ENCODE results near the gene MUC5B. TPM values are rescaled to one million over a fixed set of nuclear protein-coding genes. Genes with fewer than 3 reads are reported as not detected.

Gene MUC5B
- total RNA-seq, 1 experiment from 2014 or later = not detected

DNA sequence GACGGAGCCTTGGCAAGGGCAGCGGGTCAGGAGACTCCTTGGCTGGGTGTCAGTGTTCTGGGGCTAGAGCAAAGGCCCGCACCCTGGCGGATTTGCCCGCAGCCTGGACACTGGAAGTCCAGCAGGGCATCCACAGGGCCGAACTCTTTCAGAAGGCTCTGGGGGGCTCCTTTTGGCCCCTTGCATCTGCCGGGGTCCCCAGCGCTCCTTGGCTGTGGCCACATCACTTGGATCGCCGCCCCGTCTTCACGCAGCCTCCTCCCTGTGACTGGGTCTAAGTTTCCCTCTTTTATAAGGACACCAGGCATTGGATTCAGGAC, 45.1 kb upstream of the MUC5B start:
- H3K9me3 ChIP-seq (ENCODE audit: low read depth, low read length, poor library complexity, severe bottlenecking) = no peaks in the 10 kb centered on the region
- no peak overlapping the region for H3K27ac ChIP-seq (ENCODE audit: low read depth, low read length, poor library complexity, severe bottlenecking)
- H3K4me1 ChIP-seq (ENCODE audit: insufficient read depth, low read length, poor library complexity, severe bottlenecking) = no peaks in the 10 kb centered on the region
- H3K4me3 ChIP-seq (ENCODE audit: low read depth, low read length, poor library complexity, severe bottlenecking) = no peak overlapping the region
- intact Hi-C loops (cut with micrococcal nuclease; ENCODE audit: unreplicated experiment) = no loop called here
- no TSS peak for BruUV-seq (replicated peaks)
- POLR2A ChIA-PET (ENCODE audit: low non-redundant PET) = no interaction called here
- TF ChIP-seq EZH2 (IDR thresholded peaks at IDR 0.05; ENCODE audit: borderline replicate concordance, low read depth, low read length, poor library complexity, severe bottlenecking) = no peak
- TF ChIP-seq, protein P1, sequence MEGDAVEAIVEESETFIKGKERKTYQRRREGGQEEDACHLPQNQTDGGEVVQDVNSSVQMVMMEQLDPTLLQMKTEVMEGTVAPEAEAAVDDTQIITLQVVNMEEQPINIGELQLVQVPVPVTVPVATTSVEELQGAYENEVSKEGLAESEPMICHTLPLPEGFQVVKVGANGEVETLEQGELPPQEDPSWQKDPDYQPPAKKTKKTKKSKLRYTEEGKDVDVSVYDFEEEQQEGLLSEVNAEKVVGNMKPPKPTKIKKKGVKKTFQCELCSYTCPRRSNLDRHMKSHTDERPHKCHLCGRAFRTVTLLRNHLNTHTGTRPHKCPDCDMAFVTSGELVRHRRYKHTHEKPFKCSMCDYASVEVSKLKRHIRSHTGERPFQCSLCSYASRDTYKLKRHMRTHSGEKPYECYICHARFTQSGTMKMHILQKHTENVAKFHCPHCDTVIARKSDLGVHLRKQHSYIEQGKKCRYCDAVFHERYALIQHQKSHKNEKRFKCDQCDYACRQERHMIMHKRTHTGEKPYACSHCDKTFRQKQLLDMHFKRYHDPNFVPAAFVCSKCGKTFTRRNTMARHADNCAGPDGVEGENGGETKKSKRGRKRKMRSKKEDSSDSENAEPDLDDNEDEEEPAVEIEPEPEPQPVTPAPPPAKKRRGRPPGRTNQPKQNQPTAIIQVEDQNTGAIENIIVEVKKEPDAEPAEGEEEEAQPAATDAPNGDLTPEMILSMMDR (conservative IDR thresholded peaks at IDR 0.05; ENCODE audit: low read depth, low read length) = no peak
- CTCF ChIA-PET = no interaction called here
- H3K36me3 ChIP-seq (ENCODE audit: insufficient read depth, low read length, poor library complexity, severe bottlenecking) = no peaks in the 10 kb centered on the region
- H3K27me3 ChIP-seq (replicated peaks; ENCODE audit: insufficient read depth, low read depth, low read length, poor library complexity) = no peaks in the 10 kb centered on the region
- DNase-seq (ENCODE audit: low spot score) = no peak

DNA sequence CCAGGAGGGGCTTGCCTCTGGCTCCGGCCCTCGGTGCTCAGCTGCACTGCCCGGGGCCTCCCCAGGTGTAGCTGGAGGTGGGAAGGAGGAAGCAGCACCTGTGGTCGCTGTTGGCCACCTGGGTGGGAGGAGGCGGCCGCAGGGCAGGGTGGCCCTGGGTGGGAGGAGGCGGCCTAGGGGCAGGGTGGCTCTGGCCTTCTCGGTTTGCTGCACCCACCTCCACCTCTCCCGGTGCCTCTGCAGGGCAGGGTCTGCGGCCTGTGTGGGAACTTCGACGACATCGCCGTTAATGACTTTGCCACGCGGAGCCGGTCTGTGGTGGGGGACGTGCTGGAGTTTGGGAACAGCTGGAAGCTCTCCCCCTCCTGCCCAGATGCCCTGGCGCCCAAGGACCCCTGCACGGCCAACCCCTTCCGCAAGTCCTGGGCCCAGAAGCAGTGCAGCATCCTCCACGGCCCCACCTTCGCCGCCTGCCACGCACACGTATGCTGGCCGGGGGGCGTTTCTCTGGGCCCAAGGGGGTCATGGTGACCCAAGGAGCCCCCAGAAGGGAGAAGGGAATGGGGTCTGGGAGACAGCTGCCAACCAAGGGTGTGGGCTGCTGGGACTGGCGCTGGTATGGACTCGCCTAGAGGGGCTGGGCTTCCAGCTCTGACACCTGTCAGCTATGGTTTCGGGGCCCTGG, 44.5 kb upstream of the MUC5B start:
- CTCF ChIA-PET = no interaction called here
- TF ChIP-seq, protein P1 (conservative IDR thresholded peaks at IDR 0.05; ENCODE audit: low read depth, low read length) = no peak
- no peak for TF ChIP-seq EZH2 (IDR thresholded peaks at IDR 0.05; ENCODE audit: borderline replicate concordance, low read depth, low read length, poor library complexity, severe bottlenecking)

DNA sequence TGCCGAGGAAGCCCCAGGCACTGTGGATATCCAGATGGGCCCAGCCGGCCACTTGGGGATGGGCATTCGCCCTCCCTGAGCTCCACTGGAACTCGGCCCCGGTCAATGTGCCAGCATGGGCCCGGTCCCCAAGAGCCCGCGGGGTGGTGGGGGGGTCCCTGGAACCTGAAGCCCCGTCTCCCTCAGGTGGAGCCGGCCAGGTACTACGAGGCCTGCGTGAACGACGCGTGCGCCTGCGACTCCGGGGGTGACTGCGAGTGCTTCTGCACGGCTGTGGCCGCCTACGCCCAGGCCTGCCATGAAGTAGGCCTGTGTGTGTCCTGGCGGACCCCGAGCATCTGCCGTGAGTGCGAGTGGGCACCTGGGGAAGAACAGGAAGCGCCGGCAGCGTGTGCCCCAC, 44.0 kb upstream of the MUC5B start:
- no peaks in the 10 kb centered on the region for H3K4me1 ChIP-seq (ENCODE audit: insufficient read depth, low read length, poor library complexity, severe bottlenecking)
- H3K36me3 ChIP-seq (ENCODE audit: insufficient read depth, low read length, poor library complexity, severe bottlenecking) = no peaks in the 10 kb centered on the region
- no peak overlapping the region for H3K4me3 ChIP-seq (ENCODE audit: low read depth, low read length, poor library complexity, severe bottlenecking)
- H3K27ac ChIP-seq (ENCODE audit: low read depth, low read length, poor library complexity, severe bottlenecking) = no peak overlapping the region
- no peaks in the 10 kb centered on the region for H3K27me3 ChIP-seq (replicated peaks; ENCODE audit: insufficient read depth, low read depth, low read length, poor library complexity)
- TF ChIP-seq, protein P1 (conservative IDR thresholded peaks at IDR 0.05; ENCODE audit: low read depth, low read length) = no peak
- no peak for TF ChIP-seq EZH2 (IDR thresholded peaks at IDR 0.05; ENCODE audit: borderline replicate concordance, low read depth, low read length, poor library complexity, severe bottlenecking)
- DNase-seq (ENCODE audit: low spot score) = no peak
- H3K9me3 ChIP-seq (ENCODE audit: low read depth, low read length, poor library complexity, severe bottlenecking) = no peaks in the 10 kb centered on the region
- BruUV-seq (replicated peaks) = no TSS peak
- POLR2A ChIA-PET (ENCODE audit: low non-redundant PET) = no interaction called here
- intact Hi-C loops (cut with micrococcal nuclease; ENCODE audit: unreplicated experiment) = no loop called here
- CTCF ChIA-PET = no interaction called here

More for the DNA sequence above, 44.5 kb upstream of the MUC5B start:
- BruUV-seq (replicated peaks) = no TSS peak
- no peaks in the 10 kb centered on the region for H3K27me3 ChIP-seq (replicated peaks; ENCODE audit: insufficient read depth, low read depth, low read length, poor library complexity)
- intact Hi-C loops (cut with micrococcal nuclease; ENCODE audit: unreplicated experiment) = no loop called here
- no peaks in the 10 kb centered on the region for H3K4me1 ChIP-seq (ENCODE audit: insufficient read depth, low read length, poor library complexity, severe bottlenecking)
- no peak for DNase-seq (ENCODE audit: low spot score)
- no peaks in the 10 kb centered on the region for H3K36me3 ChIP-seq (ENCODE audit: insufficient read depth, low read length, poor library complexity, severe bottlenecking)
- H3K9me3 ChIP-seq (ENCODE audit: low read depth, low read length, poor library complexity, severe bottlenecking) = no peaks in the 10 kb centered on the region
- POLR2A ChIA-PET (ENCODE audit: low non-redundant PET) = no interaction called here
- H3K4me3 ChIP-seq (ENCODE audit: low read depth, low read length, poor library complexity, severe bottlenecking) = no peak overlapping the region
- no peak overlapping the region for H3K27ac ChIP-seq (ENCODE audit: low read depth, low read length, poor library complexity, severe bottlenecking)
